Globus pallidus (tissue), 1 donor: ENCODE data around the gene RAB35.

Source experiments
- DNase-seq: peaks from one replicate; pipeline ENCODE4 v3.0.0-alpha.2; 2015; ENCODE audit warnings: low spot score

Gene RAB35

GRCh38 chr12:120103371-120103770 lies 13.2 kb downstream of the RAB35 start:
- DNase-seq: no peak

GRCh38 chr12:120103044-120103338 lies 13.6 kb downstream of the RAB35 start:
- DNase-seq: no peak

DNA sequence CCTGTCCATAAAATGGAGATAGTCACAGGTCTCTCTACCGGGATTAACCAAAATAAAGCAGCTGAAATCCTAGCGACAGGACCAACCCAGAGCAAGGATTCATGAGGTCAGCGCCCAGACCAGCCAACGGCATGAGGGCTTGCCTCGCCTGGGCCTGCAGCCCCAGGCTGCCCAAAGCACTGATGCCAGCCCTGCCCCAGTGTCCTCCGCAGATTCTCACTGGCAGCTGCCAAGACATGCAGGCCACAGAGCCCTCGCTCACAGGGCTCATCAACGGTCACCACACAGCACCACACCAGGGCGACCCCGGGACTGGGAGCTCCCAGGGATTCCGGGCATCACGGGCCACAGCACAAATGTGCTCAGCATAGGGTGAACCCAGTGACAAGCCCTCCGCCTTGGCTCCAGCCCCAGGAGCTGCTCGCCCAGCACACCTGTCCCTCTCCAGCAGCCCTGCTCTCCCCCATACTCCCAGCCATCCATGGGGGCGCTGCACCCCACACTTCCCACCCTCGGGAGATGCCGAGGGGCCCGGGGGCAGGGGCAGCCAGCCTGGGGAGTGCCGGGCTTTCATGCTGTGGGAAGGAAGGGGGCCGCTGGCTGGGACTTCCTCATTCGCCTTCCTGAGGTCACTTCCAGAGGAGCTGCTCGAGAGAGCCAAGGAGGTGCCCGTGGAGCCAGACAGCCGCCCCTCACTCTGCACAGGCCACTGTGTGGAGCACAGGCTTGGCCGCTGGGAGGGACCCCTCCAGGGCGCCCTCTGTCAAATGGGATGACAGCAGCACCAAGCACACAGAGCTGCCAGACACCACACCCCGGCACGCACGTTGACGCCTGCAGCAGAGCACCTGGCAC lies 14.1 kb downstream of the RAB35 start:
- no peak for DNase-seq

DNA sequence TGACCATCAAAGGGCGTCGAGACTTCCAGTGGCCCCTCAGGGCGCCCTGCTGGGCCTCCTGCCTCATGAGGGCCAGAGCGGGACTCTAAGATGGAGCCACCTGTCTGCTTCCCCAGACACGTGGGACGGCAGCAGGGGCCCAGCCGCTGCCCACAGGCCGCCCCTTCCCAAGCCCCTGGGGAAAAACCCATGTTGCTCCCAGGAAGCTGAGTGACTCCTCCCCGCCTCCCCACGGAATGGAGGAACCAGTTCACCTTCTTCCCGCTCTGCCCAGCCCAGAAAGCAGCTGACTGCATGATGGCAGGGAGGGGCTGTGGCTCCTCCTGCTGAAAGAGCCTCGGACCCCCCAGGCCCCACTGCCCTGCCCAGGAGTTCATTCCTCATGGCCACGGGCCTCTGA lies 14.9 kb downstream of the RAB35 start:
- DNase-seq: no peak

GRCh38 chr12:120101182-120101581 lies 15.4 kb downstream of the RAB35 start:
- DNase-seq: no peak

DNA sequence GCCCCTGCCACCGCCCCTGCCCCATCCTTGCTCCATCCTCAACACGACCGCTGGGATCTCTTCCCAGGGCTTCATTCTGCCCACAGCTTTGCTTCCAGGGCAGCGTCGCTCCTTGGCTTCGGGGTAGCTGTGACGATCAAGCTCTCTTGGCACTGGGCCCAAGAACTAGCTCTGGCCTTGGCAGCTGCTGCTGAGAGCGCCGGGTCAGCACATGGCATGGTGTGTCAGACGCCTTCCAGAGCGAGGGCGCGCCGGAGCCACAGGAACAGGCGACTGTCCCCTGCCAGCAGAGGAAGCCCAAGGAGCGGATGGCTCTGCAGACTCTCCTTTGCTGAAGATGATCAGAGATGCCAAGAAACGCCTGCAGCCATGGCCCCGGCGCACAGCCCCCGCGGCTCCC lies 15.9 kb downstream of the RAB35 start:
- DNase-seq: peak; percentile 87

GRCh38 chr12:120099738-120100137 lies 16.8 kb downstream of the RAB35 start:
- DNase-seq: no peak

GRCh38 chr12:120098756-120099470 lies 17.6 kb downstream of the RAB35 start:
- no peak for DNase-seq

DNA sequence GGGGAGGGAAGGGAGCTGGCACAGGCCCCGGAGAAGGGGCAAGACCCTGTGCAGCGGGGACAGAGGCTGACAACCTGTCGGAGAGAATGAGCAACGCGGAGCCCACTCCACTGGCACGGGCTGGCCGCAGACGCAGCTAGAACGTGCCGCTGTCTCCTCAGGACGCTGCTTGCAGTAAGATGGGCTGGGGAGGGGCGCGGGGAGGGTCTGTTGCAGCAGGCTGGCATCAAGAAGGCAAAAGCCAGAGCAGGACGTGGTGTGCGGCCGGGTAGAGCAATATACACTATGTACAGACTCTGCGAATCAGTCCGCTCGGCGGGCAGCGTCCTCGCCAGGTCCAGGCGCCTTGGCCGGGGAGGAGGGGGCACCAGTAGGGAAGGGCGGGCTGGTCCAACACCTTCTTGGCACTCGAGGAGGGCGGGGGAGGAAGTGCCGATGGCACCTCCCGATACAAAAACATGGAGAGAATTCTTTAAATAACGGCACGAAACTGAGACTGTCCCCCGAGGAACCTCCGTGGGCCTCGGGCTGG lies 19.8 kb downstream of the RAB35 start:
- no peak for DNase-seq

GRCh38 chr12:120095736-120096135 lies 20.8 kb downstream of the RAB35 start:
- no peak for DNase-seq

DNA sequence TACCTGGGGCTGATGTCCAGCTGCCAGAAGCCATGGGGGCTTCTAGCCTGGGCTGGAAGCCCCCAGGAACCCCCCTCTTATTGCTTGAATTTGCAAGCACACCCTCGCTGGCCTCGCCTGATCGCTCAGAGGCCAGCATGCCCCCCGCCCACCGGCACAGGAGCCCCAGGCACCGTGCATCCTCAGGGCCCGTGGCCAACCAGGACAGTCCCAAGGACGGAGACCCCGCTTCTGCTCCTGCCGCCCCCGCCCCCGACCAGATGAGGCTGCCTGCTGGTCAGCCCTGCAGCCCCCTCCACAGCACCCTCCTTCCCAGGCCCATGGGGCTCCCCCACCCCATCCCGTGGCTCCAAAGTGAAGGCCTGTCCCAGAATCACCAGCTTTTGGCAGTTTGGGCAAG lies 21.2 kb downstream of the RAB35 start:
- no peak for DNase-seq

DNA sequence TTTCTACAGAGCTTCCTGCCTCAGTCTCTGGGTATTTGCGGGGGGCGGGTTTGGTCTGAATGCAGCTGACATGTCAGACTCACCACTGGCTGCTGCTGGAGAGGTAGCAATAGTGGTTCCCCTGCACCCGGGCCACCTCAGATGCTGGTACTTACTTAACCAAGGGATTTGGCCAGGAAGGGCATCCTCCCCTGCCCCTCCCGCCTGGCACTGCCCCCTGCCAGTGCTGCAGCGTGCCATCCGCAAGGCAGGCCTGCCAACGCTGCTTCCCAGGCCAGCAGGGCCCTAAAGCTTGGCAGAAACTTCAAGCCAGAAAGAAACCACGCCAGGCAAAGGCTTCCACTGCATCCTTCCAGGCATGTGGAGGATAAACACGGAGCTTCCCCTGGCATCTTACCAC lies 22.1 kb downstream of the RAB35 start:
- peak; percentile 47 for DNase-seq

DNA sequence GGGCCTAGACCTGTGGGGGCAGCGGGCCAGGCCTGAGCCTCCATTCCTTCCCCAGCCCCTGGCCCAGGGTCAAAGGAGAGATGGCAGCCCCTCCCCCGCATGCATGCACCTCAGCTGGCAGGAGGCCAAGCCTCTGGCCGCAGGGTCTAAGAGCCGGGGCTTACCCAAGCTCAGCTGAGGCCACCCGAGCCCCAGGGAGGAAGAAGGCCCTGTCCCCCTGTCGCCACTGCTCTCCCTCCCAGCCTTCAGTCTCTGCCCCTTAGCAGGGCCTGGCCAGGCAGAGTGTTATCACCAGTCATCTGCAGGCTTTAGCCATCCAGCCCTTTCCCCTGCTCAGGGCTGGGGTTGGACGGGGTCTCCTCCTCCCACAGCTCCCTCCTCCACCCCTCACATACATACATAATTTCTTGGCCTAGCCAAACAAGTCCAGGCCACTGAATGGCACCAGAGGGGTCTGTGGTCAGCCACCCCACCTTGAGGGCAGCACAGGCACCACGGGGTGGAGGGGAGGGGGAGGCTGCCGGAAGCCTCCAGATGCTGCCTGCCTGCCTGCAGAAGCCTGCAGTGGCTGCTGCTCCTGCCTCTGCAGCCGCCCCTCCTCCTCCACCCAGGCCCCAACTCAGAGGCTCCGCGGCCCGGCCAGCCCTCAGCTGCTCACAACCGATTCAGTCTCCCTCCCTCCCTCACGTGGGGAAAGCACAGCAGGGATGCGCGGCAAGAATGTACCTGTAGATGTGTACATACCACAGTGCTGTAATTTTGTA lies 22.8 kb downstream of the RAB35 start:
- DNase-seq: no peak

DNA sequence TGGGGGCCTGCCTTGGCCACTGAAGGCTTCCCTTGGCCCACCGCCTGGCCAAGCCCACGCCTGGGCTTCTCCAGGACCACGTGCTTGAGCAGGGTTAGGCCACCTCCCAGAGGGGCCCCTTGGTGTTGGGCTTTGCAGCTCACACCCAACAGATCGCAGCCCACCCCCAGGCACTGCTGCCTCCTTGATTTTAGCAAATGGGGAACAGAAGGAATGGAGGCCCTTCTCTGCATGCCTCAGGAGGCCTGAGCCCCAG lies 23.3 kb downstream of the RAB35 start:
- DNase-seq: no peak

- DNase-seq: no peak
Measured at GRCh38 chr12:120092551-120093335, 23.8 kb downstream of the RAB35 start.

DNA sequence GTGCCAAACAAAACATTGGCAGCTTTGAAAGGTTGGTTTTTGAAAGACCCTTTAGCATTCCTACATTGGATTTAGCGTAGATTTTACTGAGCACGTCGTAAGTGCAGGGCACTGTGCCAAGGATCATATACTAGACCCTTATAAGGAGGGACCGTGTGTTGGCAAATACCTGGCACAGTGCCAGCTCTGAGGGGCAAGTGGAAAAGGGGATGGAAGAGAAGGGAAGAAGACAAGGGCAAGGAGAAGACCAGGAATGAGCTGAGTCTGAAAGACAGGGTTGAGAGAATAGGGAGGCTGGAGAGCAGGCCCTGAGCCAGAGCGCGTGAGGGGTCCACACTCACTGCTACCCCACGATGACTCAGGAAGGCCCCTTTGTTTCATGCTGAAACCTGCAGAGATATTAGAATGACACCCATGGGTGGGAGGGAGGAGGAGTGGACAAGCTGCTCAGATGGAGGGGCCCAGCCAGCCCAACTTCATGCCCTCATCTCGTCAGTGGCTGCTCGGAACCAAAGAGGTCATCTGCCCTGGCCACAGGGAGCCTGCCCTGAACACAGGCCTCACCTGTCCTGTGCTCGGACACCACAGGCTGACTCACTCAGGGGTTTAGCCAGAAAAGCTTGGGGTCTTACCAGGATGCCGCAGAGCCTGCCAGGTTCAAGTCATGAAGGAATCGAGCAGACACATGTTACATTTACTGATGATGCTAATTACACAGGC lies 25.0 kb downstream of the RAB35 start:
- DNase-seq: no peak

DNA sequence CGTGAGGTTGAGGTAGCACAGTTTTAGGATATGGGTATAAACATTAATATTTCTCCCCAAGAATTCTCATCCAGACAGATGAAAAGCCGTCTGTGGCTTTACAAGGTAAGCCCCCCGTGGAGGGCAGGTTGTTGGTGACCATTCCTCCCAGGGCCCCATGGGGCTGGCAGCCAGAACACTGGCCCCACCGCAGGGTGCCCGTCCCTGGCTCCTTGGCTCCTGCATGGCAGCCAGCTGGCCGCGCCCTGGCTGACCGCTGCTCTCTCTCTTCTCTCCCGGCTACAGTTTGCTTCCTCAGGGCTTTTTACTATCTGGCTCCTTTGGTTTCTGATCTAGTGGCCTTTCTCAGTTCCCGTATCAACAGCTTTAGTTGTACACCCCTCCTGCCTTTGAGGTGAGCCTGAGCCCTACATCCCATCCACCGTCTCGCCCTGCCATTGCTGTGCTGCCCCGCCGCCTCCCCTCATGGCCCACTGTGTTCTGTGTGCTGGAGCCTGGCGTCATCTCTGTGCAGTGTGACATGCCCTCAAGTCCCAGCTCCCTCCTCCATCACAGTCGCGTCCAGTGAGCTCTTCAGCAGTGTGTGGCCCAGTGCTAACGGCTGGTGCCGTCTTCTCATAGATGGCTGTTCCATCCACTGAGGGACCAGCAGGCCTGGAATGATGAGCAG lies 25.8 kb downstream of the RAB35 start:
- no peak for DNase-seq

DNA sequence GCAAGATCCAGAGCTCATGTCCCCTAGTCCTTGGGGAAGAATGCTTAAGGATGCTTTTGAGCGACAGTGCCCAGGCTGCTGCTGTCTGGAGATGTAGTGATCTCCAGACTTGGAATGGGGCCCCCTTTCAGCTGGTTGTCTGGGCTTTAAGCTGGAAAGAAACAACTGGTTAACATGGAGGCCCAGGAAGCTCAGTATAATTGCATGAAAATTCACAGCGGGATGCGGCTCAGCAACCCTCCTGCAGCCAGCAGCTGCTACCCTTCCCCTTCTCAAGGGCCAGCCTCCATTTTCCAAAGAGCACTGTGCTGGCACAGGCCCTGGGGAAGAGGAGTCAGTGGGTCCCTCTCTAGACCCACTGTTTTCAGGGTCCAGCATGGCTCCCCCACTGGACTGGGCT lies 26.3 kb downstream of the RAB35 start:
- no peak for DNase-seq

DNA sequence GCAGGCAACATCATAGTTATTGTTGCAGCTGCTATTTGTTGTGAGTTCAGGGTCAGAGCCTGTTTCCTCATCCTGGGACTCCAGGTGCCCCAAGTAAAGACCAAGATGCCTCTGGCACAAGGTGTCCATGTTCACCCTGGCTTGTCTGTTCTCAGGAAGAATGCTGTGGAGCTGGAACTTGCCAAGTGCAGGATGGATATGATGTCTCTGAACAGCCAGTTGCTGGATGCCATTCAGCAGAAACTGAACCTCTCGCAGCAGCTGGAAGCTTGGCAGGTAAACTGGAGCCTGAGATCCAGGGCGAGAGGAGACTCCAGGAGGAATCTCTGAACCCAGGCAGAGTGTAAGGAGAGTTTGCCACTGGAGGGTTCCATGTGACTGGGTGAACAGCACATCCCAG lies 26.8 kb downstream of the RAB35 start:
- DNase-seq: no peak

DNA sequence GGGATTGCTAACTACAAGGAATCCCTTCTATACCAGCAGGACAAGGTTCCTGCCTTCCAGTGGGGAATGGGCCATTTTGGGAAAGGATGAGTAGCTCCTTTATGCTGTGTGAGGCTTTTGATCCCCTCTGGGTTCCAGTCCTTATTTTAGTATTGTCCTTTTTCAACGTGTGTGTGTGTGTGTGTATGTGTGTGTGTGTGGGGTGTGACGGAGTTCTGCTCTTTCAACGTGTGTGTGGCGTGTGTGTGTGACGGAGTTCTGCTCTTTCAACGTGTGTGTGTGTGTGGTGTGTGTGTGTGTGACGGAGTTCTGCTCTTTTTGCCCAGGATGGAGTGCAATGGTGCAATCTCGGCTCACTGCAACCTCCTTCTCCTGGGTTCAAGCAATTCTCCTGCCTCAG lies 27.4 kb downstream of the RAB35 start:
- DNase-seq: no peak
